CD4-positive, alpha-beta T cell (primary cell): ENCODE data around the gene MPC2. TPM values are rescaled to one million over a fixed set of nuclear protein-coding genes. Genes with fewer than 3 reads are reported as not detected.

Experiments
- ATAC-seq: fragments of 200-7000 bp; cut with Tn5 transposase; one replicate; pipeline ENCODE4 v1.10.0; 2022; ENCODE audit warnings: mild to moderate bottlenecking; ENCODE audit not compliant: poor library complexity
- CTCF ChIA-PET: fragments of 350-600 bp; sonication (Branson Sonifier 250); formaldehyde crosslinking; loops from one replicate; lab custom pipeline; 2021; ENCODE audit warnings: antibody characterized with exemption, inconsistent platforms; lab: Charles Lee
- POLR2A ChIA-PET: fragments of 350-600 bp; sonication (Branson Sonifier 250); formaldehyde crosslinking; loops from one replicate; lab custom pipeline; 2021; ENCODE audit warnings: antibody characterized with exemption, inconsistent platforms; lab: Charles Lee
- DNase-seq, 14 experiments: peaks; one replicate each; pipeline ENCODE4 v3.0.0-alpha.2; 2013 to 2020; ENCODE audit warnings: mixed read lengths in 2 of 14
- H3K27ac ChIP-seq, 2 donors: one replicate each; pipeline versions ENCODE4 v1.5.1 to v1.7.0; 2013; ENCODE audit warnings: low read length in 2 of 2, low read depth in 1 of 2, mild to moderate bottlenecking in 1 of 2
- H3K27me3 ChIP-seq, 2 experiments: 1 replicate in 1 of 2; 2 replicates in 1 of 2; pipeline versions ENCODE4 v1.6.1 to v1.7.0; 2013; ENCODE audit warnings: low read length in 2 of 2, control low read depth in 1 of 2, mild to moderate bottlenecking in 1 of 2, moderate library complexity in 1 of 2; ENCODE audit not compliant: insufficient read depth in 2 of 2, control insufficient read depth in 1 of 2
- H3K36me3 ChIP-seq: one replicate; pipeline ENCODE4 v1.6.1; 2013; ENCODE audit warnings: low read length, control low read depth; ENCODE audit not compliant: insufficient read depth
- H3K4me1 ChIP-seq: one replicate; pipeline ENCODE4 v1.6.1; 2013; ENCODE audit warnings: low read length, control low read depth; ENCODE audit not compliant: insufficient read depth
- H3K4me3 ChIP-seq: one replicate; pipeline ENCODE4 v1.5.1; 2013; ENCODE audit warnings: mild to moderate bottlenecking, low read length, moderate library complexity
- H3K9me3 ChIP-seq, 2 experiments: 1 replicate in 1 of 2; 2 replicates in 1 of 2; pipeline versions ENCODE4 v1.6.1 to v1.7.0; 2013; ENCODE audit warnings: low read length in 2 of 2, mild to moderate bottlenecking in 2 of 2, control low read depth in 1 of 2, moderate library complexity in 1 of 2; ENCODE audit not compliant: control insufficient read depth in 1 of 2, insufficient read depth in 1 of 2
- H3K27ac Mint-ChIP-seq: one replicate; pipeline ENCODE4 v1.8.0; 2020; ENCODE audit warnings: mixed read lengths
- H3K27me3 Mint-ChIP-seq: one replicate; pipeline ENCODE4 v1.8.0; 2021; ENCODE audit warnings: mixed read lengths
- H3K36me3 Mint-ChIP-seq: one replicate; pipeline ENCODE4 v1.8.0; 2021; ENCODE audit warnings: low read depth, mixed read lengths
- H3K4me1 Mint-ChIP-seq: one replicate; pipeline ENCODE4 v1.8.0; 2021; ENCODE audit warnings: low read depth, mixed read lengths
- H3K4me3 Mint-ChIP-seq: one replicate; pipeline ENCODE4 v1.8.0; 2020; ENCODE audit warnings: mild to moderate bottlenecking, mixed read lengths
- H3K9me3 Mint-ChIP-seq: one replicate; pipeline ENCODE4 v1.8.0; 2020; ENCODE audit warnings: mixed read lengths
- CTCF ChIP-seq: fragments of 200-600 bp; IDR thresholded peaks from one replicate; pipeline ENCODE4 v1.8.0; 2022; ENCODE audit warnings: antibody characterized with exemption, mild to moderate bottlenecking
- intact Hi-C, 2 experiments: fragments of 100-400 bp; cut with DNase I in 1 of 2; cut with micrococcal nuclease in 1 of 2; formaldehyde crosslinking; loops; one replicate each; pipeline versions ENCODE4 v1.15.1 to v1.9.0; 2023 to 2025; cut with DNase I, micrococcal nuclease
- total RNA-seq, 174 experiments: library from RNA in 2 of 174; stranded (reverse) in 2 of 174; gene quantifications; one replicate each; pipeline ENCODE4 v1.2.3 and lab custom pipeline; 2021 to 2026

Gene MPC2
- total RNA-seq, 2 experiments from 2014 or later, result 54.4 to 54.8 TPM

- H3K36me3 ChIP-seq, result peaks cover 8% of the 10 kb centered on the region
- Mint-ChIP-seq H3K4me1 (peaks cover 30% of the 10 kb centered on the region), H3K27ac (no peak overlapping the region), H3K4me3 (no peak overlapping the region), H3K9me3 (no peaks in the 10 kb centered on the region), H3K36me3 (peaks cover 21% of the 10 kb centered on the region), H3K27me3 (no peaks in the 10 kb centered on the region)
- CTCF ChIA-PET, result no interaction called here
- POLR2A ChIA-PET, result interaction anchor here (0.8 kb wide), 2 partner anchors 9 to 10 kb away, joined by 4 to 5 read pairs; partner anchors contain the start of genes DCAF6 and MPC2
- no peak for ATAC-seq
- H3K4me1 ChIP-seq, result no peaks in the 10 kb centered on the region
- H3K9me3 ChIP-seq, result no peaks in the 10 kb centered on the region
- DNase-seq, result no peak
- H3K27ac ChIP-seq, result no peak overlapping the region
- H3K27me3 ChIP-seq, result no peaks in the 10 kb centered on the region
- no peak for TF ChIP-seq CTCF
- no peak overlapping the region for H3K4me3 ChIP-seq
- intact Hi-C loops, result no loop called here
Measured at GRCh38 chr1:167927046-167927754, 9.7 kb downstream of the MPC2 start.

GRCh38 chr1:167926486-167926997 lies 10.3 kb downstream of the MPC2 start:
- Mint-ChIP-seq H3K27ac (no peak overlapping the region), H3K36me3 (peaks cover 23% of the 10 kb centered on the region), H3K9me3 (no peaks in the 10 kb centered on the region), H3K4me3 (no peak overlapping the region), H3K4me1 (peaks cover 33% of the 10 kb centered on the region), H3K27me3 (no peaks in the 10 kb centered on the region)
- ChIA-PET CTCF (no interaction called here), POLR2A (interaction anchor here (1.2 kb wide), 1 partner anchor 9 kb away, joined by 5 read pairs; no protein-coding TSS in a partner anchor)
- intact Hi-C loops, result no loop called here
- Histone ChIP-seq H3K4me1 (no peaks in the 10 kb centered on the region), H3K27me3 (no peaks in the 10 kb centered on the region), H3K9me3 (no peaks in the 10 kb centered on the region), H3K4me3 (no peak overlapping the region), H3K36me3 (peaks cover 8% of the 10 kb centered on the region), H3K27ac (no peak overlapping the region)
- ATAC-seq (no peak), DNase-seq (no peak)
- TF ChIP-seq CTCF, result no peak

- peaks cover 31% of the 10 kb centered on the region for H3K4me1 Mint-ChIP-seq
- Histone ChIP-seq H3K4me3 (no peak overlapping the region), H3K27ac (no peak overlapping the region), H3K4me1 (no peaks in the 10 kb centered on the region), H3K27me3 (no peaks in the 10 kb centered on the region), H3K9me3 (no peaks in the 10 kb centered on the region), H3K36me3 (peaks cover 11% of the 10 kb centered on the region)
- no peaks in the 10 kb centered on the region for H3K27me3 Mint-ChIP-seq
- POLR2A ChIA-PET, result no interaction called here
- no peak for TF ChIP-seq CTCF
- CTCF ChIA-PET, result no interaction called here
- no peak overlapping the region for H3K4me3 Mint-ChIP-seq
- no peak overlapping the region for H3K27ac Mint-ChIP-seq
- no peak for ATAC-seq
- no peaks in the 10 kb centered on the region for H3K9me3 Mint-ChIP-seq
- peaks cover 32% of the 10 kb centered on the region for H3K36me3 Mint-ChIP-seq
- intact Hi-C loops, result no loop called here
- no peak for DNase-seq
Measured at GRCh38 chr1:167924543-167925231, 12.2 kb downstream of the MPC2 start.
